LoVo (cell line): ENCODE measurements around the gene NUDC.
"Not testable (repeated sequence)": the region's sequence is repeated elsewhere in the genome, so short reads cannot be mapped to it uniquely, and the experiment has no call there.

ENCODE experiments used
- DNase-seq: peaks from one replicate; pipeline ENCODE4 v3.0.0-alpha.2; 2016; ENCODE audit warnings: low spot score

The NUDC gene

GRCh38 chr1:26911399-26912146 lies 10.0 kb upstream of the NUDC start:
- no peak for DNase-seq

GRCh38 chr1:26912147-26912490 lies 9.4 kb upstream of the NUDC start:
- DNase-seq, result no peak

GRCh38 chr1:26913389-26913753 lies 8.2 kb upstream of the NUDC start:
- DNase-seq, result no peak

- peak; percentile 72 for DNase-seq
These were observed 7.6 kb upstream of the NUDC start, which contains the start of gene NR0B2 for GRCh38 chr1:26913754-26914619. TSS of gene NR0B2 (minus strand) at chr1:26913975. CDS start at chr1:26913940, 35 bp downstream.

- DNase-seq, result no peak
These were observed 6.2 kb upstream of the NUDC start for GRCh38 chr1:26915204-26915842.

GRCh38 chr1:26921126-26921539 lies 410 bp upstream of the NUDC start:
- no peak for DNase-seq

GRCh38 chr1:26922431-26922729 lies 837 bp downstream of the NUDC start:
- DNase-seq, result no peak

GRCh38 chr1:26922901-26923300 lies 1.4 kb downstream of the NUDC start:
- no peak for DNase-seq

GRCh38 chr1:26923711-26924110 lies 2.2 kb downstream of the NUDC start:
- no peak for DNase-seq

- DNase-seq, result no peak
These were observed 11.0 kb downstream of the NUDC start for GRCh38 chr1:26932531-26932930.

- DNase-seq, result no peak
These were observed 15.3 kb downstream of the NUDC start for GRCh38 chr1:26936823-26937222.

- no peak for DNase-seq
These were observed 16.6 kb downstream of the NUDC start for GRCh38 chr1:26938004-26938658.

GRCh38 chr1:26938659-26939025 lies 17.1 kb downstream of the NUDC start:
- DNase-seq, result no peak

- no peak for DNase-seq
These were observed 19.8 kb downstream of the NUDC start for GRCh38 chr1:26941311-26941710.

- no peak for DNase-seq
These were observed 21.1 kb downstream of the NUDC start for GRCh38 chr1:26942656-26943055.

GRCh38 chr1:26945138-26945537 lies 23.6 kb downstream of the NUDC start:
- DNase-seq, result no peak

GRCh38 chr1:26945728-26946127 lies 24.2 kb downstream of the NUDC start:
- no peak for DNase-seq

- no peak for DNase-seq
These were observed 24.7 kb downstream of the NUDC start for GRCh38 chr1:26946270-26946669.

- DNase-seq, result not testable (repeated sequence)
These were observed 27.1 kb downstream of the NUDC start for GRCh38 chr1:26948725-26949057.

GRCh38 chr1:26949266-26949925 lies 27.9 kb downstream of the NUDC start:
- DNase-seq, result no peak

GRCh38 chr1:26949926-26950319 lies 28.4 kb downstream of the NUDC start:
- no peak for DNase-seq

- no peak for DNase-seq
These were observed 29.1 kb downstream of the NUDC start for GRCh38 chr1:26950602-26951001.
